ENCODE results near the gene FHAD1. TPM values are rescaled to one million over a fixed set of nuclear protein-coding genes. Genes with fewer than 3 reads are reported as not detected.

FHAD1 gene
- total and polyA plus RNA-seq, 2 donors (not counting 3 experiments of a cell fraction or from before 2014, with no cell fraction given): 0.04 to 0.69 TPM

DNA sequence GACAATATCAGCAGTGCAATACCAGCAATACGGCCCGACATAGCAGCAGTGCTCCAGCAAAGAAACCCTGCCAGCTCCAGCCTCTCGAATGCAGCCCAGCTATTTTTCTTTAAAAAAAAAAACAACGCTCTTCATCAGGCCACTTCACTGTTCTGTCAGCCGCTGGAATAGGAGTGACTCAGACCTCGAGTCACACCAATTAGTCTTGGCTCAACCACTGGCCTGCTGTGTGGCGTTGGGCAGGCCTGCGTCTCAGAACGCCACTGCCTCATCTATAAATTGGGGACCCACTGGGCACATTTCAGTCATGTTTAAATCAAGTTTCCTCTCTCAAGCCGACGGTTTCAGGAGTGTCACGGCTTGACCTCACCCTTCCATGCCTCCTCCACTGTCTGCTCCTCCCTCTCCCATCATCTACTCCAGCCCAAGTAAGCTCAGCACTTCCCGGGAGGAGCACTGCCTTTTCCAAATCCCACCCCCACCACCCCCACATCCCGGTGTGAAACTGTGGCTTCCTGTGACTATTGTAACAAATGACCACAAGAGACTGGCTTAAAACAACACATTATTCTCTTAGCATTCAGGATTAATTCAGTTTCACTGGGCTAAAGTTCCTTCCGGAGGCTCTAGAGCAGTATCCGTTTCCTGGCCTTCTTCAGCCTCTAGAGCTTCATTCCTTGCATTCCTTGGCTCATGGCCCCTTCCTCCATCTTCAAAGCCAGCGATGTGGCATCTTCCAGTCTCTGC is 90.8 kb downstream of the FHAD1 start:
- H3K9me1 ChIP-seq (replicated peaks; ENCODE audit: control insufficient read depth, extremely low read depth, insufficient read depth, low read length): no peaks in the 10 kb centered on the region
- peak; percentile 83 for DNase-seq (ENCODE audit: low read depth, low spot score)
- H3K27me3 ChIP-seq (ENCODE audit: control insufficient read depth in 2 of 2, insufficient read depth in 2 of 2, low read length in 2 of 2): no peaks in the 10 kb centered on the region
- no peaks in the 10 kb centered on the region for H3K79me2 ChIP-seq (ENCODE audit: control insufficient read depth, insufficient read depth, low read length)
- H3K9me3 ChIP-seq (replicated peaks; ENCODE audit: control insufficient read depth, insufficient read depth, low read length): no peaks in the 10 kb centered on the region
- H2AFZ ChIP-seq (ENCODE audit: low read depth, low read length): peak overlapping the region; percentile 78
- no peaks in the 10 kb centered on the region for H3K36me3 ChIP-seq (ENCODE audit: control insufficient read depth in 2 of 2, extremely low read depth in 1 of 2, insufficient read depth in 2 of 2, low read length in 2 of 2)
- TF ChIP-seq JUN (IDR thresholded peaks at IDR 0.05; ENCODE audit: borderline replicate concordance, insufficient read depth, insufficient read length, low read depth) (peak; percentile 57), POLR2A (IDR thresholded peaks at IDR 0.05; ENCODE audit: low read depth, low read length) (peak; percentile 63), EZH2 (IDR thresholded peaks at IDR 0.05; ENCODE audit: borderline replicate concordance, low read depth, low read length, severe bottlenecking) (no peak), POLR2AphosphoS5 (IDR thresholded peaks at IDR 0.05; ENCODE audit: insufficient read depth, low read depth, low read length) (peak; percentile 94), FOS (IDR thresholded peaks at IDR 0.05; ENCODE audit: borderline replicate concordance, insufficient read depth, low read length) (peak; percentile 87), MYC (IDR thresholded peaks at IDR 0.05; ENCODE audit: low read depth, low read length) (no peak), CTCF (IDR thresholded peaks at IDR 0.05; ENCODE audit: extremely low read depth in 1 of 2, insufficient read depth in 1 of 2, low read depth in 1 of 2, low read length in 2 of 2) (no peak), GATA2 (IDR thresholded peaks at IDR 0.05; ENCODE audit: insufficient read depth, insufficient read length, low read depth, low read length) (peak; percentile 22), MAX (IDR thresholded peaks at IDR 0.05; ENCODE audit: insufficient read depth, insufficient read length) (no peak)
- dilution Hi-C loops (cut with MboI; ENCODE audit: extremely low pct_ligation_motif_present, low sequenced_read_pairs): no loop called here
- FAIRE-seq: peak; percentile 97
- ChIA-PET CTCF (interaction anchor here (0.8 to 3.7 kb wide), 6 partner anchors 9 to 97 kb away, joined by 3 to 37 read pairs (median 4); partner anchors contain the start of gene EFHD2), POLR2A (interaction anchor here (0.6 to 1.6 kb wide), 3 partner anchors 12 to 80 kb away, joined by 3 to 9 read pairs (median 7); no protein-coding TSS in a partner anchor)
- H3K27ac ChIP-seq (ENCODE audit: insufficient read depth, low read depth, low read length): peak overlapping the region; percentile 89
- H3K9ac ChIP-seq (replicated peaks; ENCODE audit: extremely low read depth, insufficient read depth, low read length): peak overlapping the region; percentile 60
- peak overlapping the region; percentile 55 for H3K4me2 ChIP-seq (ENCODE audit: insufficient read depth, low read length)
- H4K20me1 ChIP-seq (replicated peaks; ENCODE audit: control insufficient read depth, extremely low read depth, insufficient read depth, low read length): no peaks in the 10 kb centered on the region
- intact Hi-C loops (cut with micrococcal nuclease): loop anchor here (1.0 kb wide), 6 partner anchors 9 to 186 kb away; partner anchors contain the start of genes CASP9 and EFHD2
- H3K4me3 ChIP-seq (replicated peaks in 1 of 3; ENCODE audit: insufficient read depth in 1 of 3, low read depth in 1 of 3, low read length in 3 of 3): no peak overlapping the region
- TSS peak; percentile 97 for BruUV-seq (replicated peaks)
- peaks cover 44% of the 10 kb centered on the region for H3K4me1 ChIP-seq (ENCODE audit: control insufficient read depth, extremely low read depth, insufficient read depth, low read length)

Measured in endothelial cell of umbilical vein (primary cell).